DOHH2 (cell line): ENCODE results near the gene PKNOX1.

Experiments
- CTCF ChIP-seq: fragments of 200-600 bp; sonication (generic); IDR thresholded peaks from one replicate; pipeline ENCODE4 v1.5.1; 2014; ENCODE audit warnings: antibody characterized with exemption, mild to moderate bottlenecking, low read depth, low read length; ENCODE audit not compliant: poor library complexity, severe bottlenecking
- EZH2phosphoT487 ChIP-seq: fragments of 200-600 bp; sonication (generic); IDR thresholded peaks from 2 replicates; pipeline ENCODE4 v1.6.1; 2017; ENCODE audit warnings: borderline replicate concordance, mild to moderate bottlenecking, antibody characterized with exemption, low read length, moderate library complexity, mixed read lengths

GRCh38 chr21:43016728-43017127 lies 42.4 kb downstream of the PKNOX1 start:
- no peak for TF ChIP-seq CTCF
- TF ChIP-seq EZH2phosphoT487 = no peak
